ENCODE data around the gene TMEM132D. TPM values are rescaled to one million over a fixed set of nuclear protein-coding genes. Genes with fewer than 3 reads are reported as not detected.

TMEM132D gene
- total RNA-seq, 4 donors from 2014 or later = 0.17 TPM; not detected in 3

GRCh38 chr12:129588142-129588541 is 315.7 kb downstream of the TMEM132D start:
- Histone ChIP-seq H3K9me3 (peaks cover 0 to 8% (median 3%) of the 10 kb centered on the region in 4 donors), H3K36me3 (no peaks in the 10 kb centered on the region), H3K4me1 (no peaks in the 10 kb centered on the region), H3K27ac (replicated peaks in 1 of 4) (no peak overlapping the region), H3K4me3 (no peak overlapping the region), H3K27me3 (peaks cover 0 to 4% (median 0%) of the 10 kb centered on the region in 4 donors)
- no peak for TF ChIP-seq POLR2A (IDR thresholded peaks at IDR 0.05; ENCODE audit: low read depth)
- no peak for TF ChIP-seq POLR2AphosphoS5 (IDR thresholded peaks at IDR 0.05)
- TF ChIP-seq CTCF (IDR thresholded peaks at IDR 0.05) = no peak
- TF ChIP-seq EP300 (IDR thresholded peaks at IDR 0.05) = no peak
- DNase-seq (ENCODE audit: extremely low spot score) = no peak
- intact Hi-C loops (cut with DNase I) = no loop called here
- WGBS = 80% methylated on average over 4 of the region's 4 CpGs

- 89% methylated on average over 9 of the region's 9 CpGs for WGBS
- intact Hi-C loops (cut with DNase I) = no loop called here
- Histone ChIP-seq H3K27me3 (no peaks in the 10 kb centered on the region), H3K4me3 (no peak overlapping the region), H3K9me3 (peaks cover 0 to 8% (median 3%) of the 10 kb centered on the region in 4 donors), H3K27ac (replicated peaks in 1 of 4) (no peak overlapping the region), H3K36me3 (no peaks in the 10 kb centered on the region), H3K4me1 (no peaks in the 10 kb centered on the region)
- DNase-seq (ENCODE audit: extremely low spot score) = no peak
- TF ChIP-seq POLR2AphosphoS5 (IDR thresholded peaks at IDR 0.05) (no peak), EP300 (IDR thresholded peaks at IDR 0.05) (no peak), CTCF (IDR thresholded peaks at IDR 0.05) (no peak), POLR2A (IDR thresholded peaks at IDR 0.05; ENCODE audit: low read depth) (no peak)
Measured at GRCh38 chr12:129585296-129585695, 318.5 kb downstream of the TMEM132D start.

- no peaks in the 10 kb centered on the region for H3K9me3 ChIP-seq
- no peak overlapping the region for H3K4me3 ChIP-seq
- 91% methylated on average over 5 of the region's 5 CpGs for WGBS
- no peaks in the 10 kb centered on the region for H3K4me1 ChIP-seq
- H3K27ac ChIP-seq (replicated peaks in 1 of 4) = no peak overlapping the region
- H3K36me3 ChIP-seq = no peaks in the 10 kb centered on the region
- H3K27me3 ChIP-seq = no peaks in the 10 kb centered on the region
- no peak for DNase-seq (ENCODE audit: extremely low spot score)
- intact Hi-C loops (cut with DNase I) = no loop called here
- TF ChIP-seq CTCF (IDR thresholded peaks at IDR 0.05) = no peak
- no peak for TF ChIP-seq EP300 (IDR thresholded peaks at IDR 0.05)
- TF ChIP-seq POLR2A (IDR thresholded peaks at IDR 0.05; ENCODE audit: low read depth) = no peak
- TF ChIP-seq POLR2AphosphoS5 (IDR thresholded peaks at IDR 0.05) = no peak
Measured at GRCh38 chr12:129579879-129580278, 323.9 kb downstream of the TMEM132D start.

- TF ChIP-seq POLR2A (IDR thresholded peaks at IDR 0.05; ENCODE audit: low read depth) (no peak), POLR2AphosphoS5 (IDR thresholded peaks at IDR 0.05) (no peak), EP300 (IDR thresholded peaks at IDR 0.05) (no peak), CTCF (IDR thresholded peaks at IDR 0.05) (no peak)
- Histone ChIP-seq H3K27ac (replicated peaks in 1 of 4) (no peak overlapping the region), H3K4me1 (no peaks in the 10 kb centered on the region), H3K36me3 (no peaks in the 10 kb centered on the region), H3K9me3 (no peaks in the 10 kb centered on the region), H3K27me3 (no peaks in the 10 kb centered on the region), H3K4me3 (no peak overlapping the region)
- intact Hi-C loops (cut with DNase I) = no loop called here
- 79% methylated on average over 17 of the region's 17 CpGs for WGBS
- DNase-seq (ENCODE audit: extremely low spot score) = no peak
Measured at GRCh38 chr12:129571901-129572494, 331.8 kb downstream of the TMEM132D start.
